PC-3 (cell line): ENCODE measurements around the gene METTL5.

ENCODE experiments used
- EZH2 ChIP-seq: fragments of 300-600 bp; sonication (generic); IDR thresholded peaks from one replicate; pipeline ENCODE4 v1.6.1; 2017; ENCODE audit warnings: antibody characterized with exemption, mild to moderate bottlenecking, low read length; ENCODE audit not compliant: unreplicated experiment
- EZH2phosphoT487 ChIP-seq: fragments of 300-600 bp; sonication (generic); IDR thresholded peaks from 2 replicates; pipeline ENCODE4 v1.6.1; 2018; ENCODE audit warnings: mild to moderate bottlenecking, antibody characterized with exemption, low read length, borderline replicate concordance
- TF ChIP-seq, protein P1 (sequence below): fragments of 300-600 bp; sonication (generic); conservative IDR thresholded peaks from 2 replicates; pipeline ENCODE4 v1.5.1; 2017; ENCODE audit warnings: antibody characterized with exemption, low read depth, mild to moderate bottlenecking, low read length

DNA sequence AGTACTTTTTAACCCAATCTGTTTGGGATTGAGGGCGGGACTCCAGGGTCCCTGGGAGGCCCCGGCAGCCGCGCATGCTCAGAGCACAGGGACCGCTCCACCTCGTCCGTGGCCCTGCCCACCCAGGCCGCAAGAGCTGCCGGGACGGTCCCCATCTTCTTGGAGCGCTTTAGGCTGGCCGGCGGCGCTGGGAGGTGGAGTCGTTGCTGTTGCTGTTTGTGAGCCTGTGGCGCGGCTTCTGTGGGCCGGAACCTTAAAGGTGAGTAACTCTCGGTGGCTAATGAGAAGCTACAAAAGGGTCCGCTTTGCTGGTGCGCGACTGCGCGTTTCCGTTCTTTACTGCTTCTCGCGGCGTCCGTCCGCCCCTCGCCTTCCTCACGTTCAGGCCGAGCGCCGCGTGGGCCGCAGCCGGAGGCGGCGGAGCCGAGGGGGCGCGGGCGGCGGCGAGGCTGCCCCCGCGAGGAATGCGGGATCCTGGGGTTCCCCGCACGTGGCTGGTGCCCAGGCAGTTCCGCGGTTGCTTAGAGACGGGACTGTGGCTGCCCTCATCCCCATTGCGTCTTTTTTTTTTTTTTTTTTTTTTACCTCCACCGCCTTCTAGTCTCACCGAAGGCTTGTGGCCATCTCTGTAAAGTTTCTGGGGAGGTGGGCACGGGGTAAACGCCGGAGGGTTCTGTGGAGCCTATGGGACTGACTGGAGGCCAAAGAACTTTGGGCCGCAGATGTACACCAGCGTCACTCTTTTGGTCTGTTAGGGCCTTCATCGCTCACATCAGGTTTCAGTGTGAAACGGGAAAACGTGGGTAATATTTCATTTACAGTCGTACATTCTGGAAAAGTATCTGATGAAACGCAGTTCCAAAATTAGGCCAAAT, 25.8 kb downstream of the METTL5 start, which contains the start of gene SSB:
- TF ChIP-seq, protein P1, sequence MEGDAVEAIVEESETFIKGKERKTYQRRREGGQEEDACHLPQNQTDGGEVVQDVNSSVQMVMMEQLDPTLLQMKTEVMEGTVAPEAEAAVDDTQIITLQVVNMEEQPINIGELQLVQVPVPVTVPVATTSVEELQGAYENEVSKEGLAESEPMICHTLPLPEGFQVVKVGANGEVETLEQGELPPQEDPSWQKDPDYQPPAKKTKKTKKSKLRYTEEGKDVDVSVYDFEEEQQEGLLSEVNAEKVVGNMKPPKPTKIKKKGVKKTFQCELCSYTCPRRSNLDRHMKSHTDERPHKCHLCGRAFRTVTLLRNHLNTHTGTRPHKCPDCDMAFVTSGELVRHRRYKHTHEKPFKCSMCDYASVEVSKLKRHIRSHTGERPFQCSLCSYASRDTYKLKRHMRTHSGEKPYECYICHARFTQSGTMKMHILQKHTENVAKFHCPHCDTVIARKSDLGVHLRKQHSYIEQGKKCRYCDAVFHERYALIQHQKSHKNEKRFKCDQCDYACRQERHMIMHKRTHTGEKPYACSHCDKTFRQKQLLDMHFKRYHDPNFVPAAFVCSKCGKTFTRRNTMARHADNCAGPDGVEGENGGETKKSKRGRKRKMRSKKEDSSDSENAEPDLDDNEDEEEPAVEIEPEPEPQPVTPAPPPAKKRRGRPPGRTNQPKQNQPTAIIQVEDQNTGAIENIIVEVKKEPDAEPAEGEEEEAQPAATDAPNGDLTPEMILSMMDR: no peak
- TF ChIP-seq EZH2 (no peak), EZH2phosphoT487 (no peak)
